K562 (cell line): ENCODE data around the gene MCC. TPM values are rescaled to one million over a fixed set of nuclear protein-coding genes. Genes with fewer than 3 reads are reported as not detected.
A peak's percentile ranks its signal among the peaks of the same experiment; 100 is the strongest.

Experiments used
- ATAC-seq: fragments of 200-7000 bp; cut with Tn5 transposase; 3 replicates; pipeline ENCODE4 v1.9.1; 2020; ENCODE audit warnings: moderate library complexity
- BruUV-seq: library from RNA; stranded (reverse); fragments of 400-500 nt; replicated peaks from 2 replicates; lab custom pipeline; 2021; lab: Mats Ljungman, UMichigan
- CTCF ChIA-PET: fragments of 300-600 bp; formaldehyde crosslinking; extraction: SDS; loops from one replicate; lab custom pipeline; 2021; ENCODE audit warnings: low intra/inter-chr PET ratio; lab: Yijun Ruan, JAX
- POLR2A ChIA-PET: fragments of 300-600, 350-650 bp; sonication (Branson Sonifier 250); formaldehyde crosslinking; extraction: SDS; loops from one replicate; lab custom pipeline; 2021; ENCODE audit warnings: antibody characterized with exemption, inconsistent platforms; lab: Yijun Ruan, JAX
- DNase-seq, 4 experiments: peaks; one replicate each; pipeline versions ENCODE4 v3.0.0 to v3.0.0-alpha.2; 2011 to 2018; ENCODE audit warnings: low spot score in 3 of 4, mixed read lengths in 3 of 4; ENCODE audit errors: extremely low read depth in 1 of 4
- FAIRE-seq: peaks from 2 replicates; lab custom pipeline; 2011; peaks lifted over from hg19 to GRCh38; lab: Jason Lieb, UNC
- H2AFZ ChIP-seq: 2 replicates; pipeline ENCODE4 v1.6.0; 2011; ENCODE audit warnings: low read depth, low read length, control low read depth, inconsistent platforms
- H3K27ac ChIP-seq: fragments of 200-600 bp; 3 replicates; pipeline ENCODE4 v1.8.0; 2011; ENCODE audit warnings: low read depth, mild to moderate bottlenecking, control low read depth, inconsistent platforms, low read length, moderate library complexity, mixed read lengths; ENCODE audit errors: extremely low read depth
- H3K27me3 ChIP-seq, 2 experiments: fragments of 300-600 bp in 1 of 2; 2 replicates in 1 of 2; 3 replicates in 1 of 2; pipeline versions ENCODE4 v1.6.0 to v1.8.0; 2011; ENCODE audit warnings: inconsistent platforms in 2 of 2, low read length in 2 of 2, mild to moderate bottlenecking in 1 of 2, mixed read lengths in 1 of 2, moderate library complexity in 1 of 2; ENCODE audit not compliant: control insufficient read depth in 2 of 2, insufficient read depth in 2 of 2
- H3K36me3 ChIP-seq: fragments of 300-600 bp; 3 replicates; pipeline ENCODE4 v1.8.0; 2011; ENCODE audit warnings: mild to moderate bottlenecking, low read length, inconsistent platforms; ENCODE audit not compliant: control insufficient read depth, insufficient read depth
- H3K4me1 ChIP-seq, 2 experiments: fragments of 200-600 bp in 1 of 2; replicated peaks in 1 of 2; 2 replicates in 1 of 2; 3 replicates in 1 of 2; pipeline versions ENCODE4 v1.5.1 to v1.8.0; 2011; ENCODE audit warnings: inconsistent platforms in 2 of 2, low read length in 2 of 2, mild to moderate bottlenecking in 1 of 2, mixed read lengths in 1 of 2, moderate library complexity in 1 of 2; ENCODE audit not compliant: control insufficient read depth in 2 of 2, insufficient read depth in 2 of 2
- H3K4me2 ChIP-seq: 2 replicates; pipeline ENCODE4 v1.6.1; 2011; ENCODE audit warnings: low read length, control low read depth, inconsistent platforms, mixed read lengths; ENCODE audit not compliant: insufficient read depth
- H3K4me3 ChIP-seq: fragments of 200-600 bp; sonication (generic), shearing (Covaris generic); 2 replicates; pipeline ENCODE4 v1.5.1; 2016; ENCODE audit warnings: control low read depth, inconsistent platforms
- H3K79me2 ChIP-seq: fragments of 200-600 bp; 3 replicates; pipeline ENCODE4 v1.8.0; 2011; ENCODE audit warnings: low read length, inconsistent platforms; ENCODE audit not compliant: control insufficient read depth, insufficient read depth
- H3K9ac ChIP-seq, 2 experiments: 2 replicates each; pipeline versions ENCODE4 v1.6.0 to v1.6.1; 2011; ENCODE audit warnings: low read depth in 2 of 2, low read length in 2 of 2, control low read depth in 1 of 2, inconsistent platforms in 1 of 2, mild to moderate bottlenecking in 1 of 2, mixed read lengths in 1 of 2; ENCODE audit not compliant: insufficient read depth in 1 of 2
- H3K9me1 ChIP-seq: one replicate; pipeline ENCODE4 v1.6.0; 2011; ENCODE audit warnings: inconsistent platforms, mild to moderate bottlenecking, low read length, moderate library complexity; ENCODE audit not compliant: control insufficient read depth, insufficient read depth
- H3K9me3 ChIP-seq: replicated peaks from 2 replicates; pipeline ENCODE4 v1.5.1; 2011; ENCODE audit warnings: low read depth, low read length, inconsistent platforms; ENCODE audit not compliant: control insufficient read depth, insufficient read depth
- H4K20me1 ChIP-seq: replicated peaks from 2 replicates; pipeline ENCODE4 v1.6.1; 2011; ENCODE audit warnings: low read length, inconsistent platforms, mixed read lengths; ENCODE audit not compliant: control insufficient read depth, insufficient read depth
- BCOR ChIP-seq: fragments of 450-650 bp; IDR thresholded peaks from 2 replicates; pipeline ENCODE4 v1.6.1; 2016
- L3MBTL2 ChIP-seq: fragments of 450-650 bp; IDR thresholded peaks from 2 replicates; pipeline ENCODE4 v1.6.1; 2016; ENCODE audit warnings: mild to moderate bottlenecking, moderate library complexity
- MED1 ChIP-seq: sonication (generic); formaldehyde crosslinking; IDR thresholded peaks from 2 replicates; pipeline ENCODE4 v1.8.1; 2023; ENCODE audit warnings: missing genetic modification reagents, borderline replicate concordance
- NR3C1 ChIP-seq: sonication (generic); formaldehyde crosslinking; IDR thresholded peaks from 2 replicates; pipeline ENCODE4 v1.8.1; 2022; ENCODE audit warnings: missing genetic modification reagents
- NRF1 ChIP-seq, 2 experiments: fragments of 450-650 bp; IDR thresholded peaks in 1 of 2; conservative IDR thresholded peaks in 1 of 2; 2 replicates each; pipeline ENCODE4 v1.6.1; 2014; ENCODE audit warnings: mild to moderate bottlenecking in 2 of 2
- PHF21A ChIP-seq: fragments of 450-650 bp; IDR thresholded peaks from 2 replicates; pipeline ENCODE4 v1.6.1; 2017; ENCODE audit warnings: low read depth, borderline replicate concordance
- PHTF2 ChIP-seq: fragments of 250-450 bp; sonication (Bioruptor Pico); IDR thresholded peaks from 2 replicates; pipeline ENCODE4 v1.5.0; 2021; ENCODE audit warnings: mild to moderate bottlenecking
- RAD51 ChIP-seq: fragments of 450-650 bp; IDR thresholded peaks from 2 replicates; pipeline ENCODE4 v1.7.1; 2016; ENCODE audit warnings: low read depth, mild to moderate bottlenecking, borderline replicate concordance
- SAP30 ChIP-seq: fragments of 200-600 bp; sonication (generic); IDR thresholded peaks from 2 replicates; pipeline ENCODE4 v1.6.1; 2012; ENCODE audit warnings: borderline replicate concordance, low read depth, mild to moderate bottlenecking, moderate library complexity, low read length, control low read depth, inconsistent platforms; ENCODE audit not compliant: insufficient read depth, poor library complexity, severe bottlenecking
- ZNF165 ChIP-seq: fragments of 250-450 bp; sonication (Bioruptor Pico); IDR thresholded peaks from 2 replicates; pipeline ENCODE4 v1.4.0; 2020; ENCODE audit warnings: borderline replicate concordance
- ZNF699 ChIP-seq: fragments of 250-450 bp; sonication (Bioruptor Pico); IDR thresholded peaks from 2 replicates; pipeline ENCODE4 v1.8.0; 2021; ENCODE audit warnings: mild to moderate bottlenecking, moderate library complexity; ENCODE audit not compliant: insufficient replicate concordance
- WGBS: fragments of 100-300 bp; shearing (Covaris generic); methylation state at CpG from one replicate; pipeline ENCODE4 v1.1.6; 2016; ENCODE audit warnings: low coverage, mixed read lengths; ENCODE audit not compliant: insufficient coverage; ENCODE audit errors: missing lambda C conversion rate; 5-methylcytosine and 5-hydroxymethylcytosine counted together
- in situ Hi-C: fragments of 300-500 bp; cut with MboI; formaldehyde crosslinking; loops from 4 replicates; pipeline ENCODE4 v1.15.0; 2018; ENCODE audit warnings: inconsistent platforms, mixed read lengths
- intact Hi-C: fragments of 100-400 bp; cut with micrococcal nuclease; formaldehyde crosslinking; loops from 2 replicates; pipeline ENCODE4 v1.14.2; 2022
- polyA plus RNA-seq, 8 experiments: library from polyadenylated mRNA; depleted of rRNA in 4 of 8; stranded (reverse) in 5 of 8; unstranded in 3 of 8; fragments of >200 nt; fragmentation: Nextera tagmentation in 2 of 8; fragmentation: Illumina TruSeq in 1 of 8; extraction: Ambion mirVana in 2 of 8; extraction: Trizol in 1 of 8; gene quantifications; 2 replicates each; pipeline versions ENCODE4 v1.2.1 to v1.2.3, GENCODE V29; 2011 to 2014; ENCODE audit warnings: inconsistent platforms in 1 of 8, missing spikeins in 1 of 8
- total RNA-seq, 7 experiments: library from RNA; depleted of rRNA in 6 of 7; stranded (reverse); fragments of >200 nt in 6 of 7; fragmentation: Illumina TruSeq in 2 of 7; extraction: Trizol in 2 of 7; gene quantifications; 2 replicates each; pipeline versions ENCODE4 v1.2.1 to v1.2.3, GENCODE V29; 2011 to 2021; ENCODE audit warnings: low replicate concordance in 1 of 7
- TF ChIP-seq, protein P1 (sequence below): sonication (generic); formaldehyde crosslinking; IDR thresholded peaks from 2 replicates; pipeline ENCODE4 v1.8.0; 2023; ENCODE audit warnings: mild to moderate bottlenecking, missing genetic modification reagents
- TF ChIP-seq, protein P2 (sequence below), 2 experiments: fragments of 450-650 bp in 1 of 2; IDR thresholded peaks; 2 replicates each; pipeline ENCODE4 v1.6.1; 2011 to 2017; ENCODE audit warnings: low read depth in 2 of 2, antibody characterized with exemption in 1 of 2, borderline replicate concordance in 1 of 2, low read length in 1 of 2, mild to moderate bottlenecking in 1 of 2, mixed read lengths in 1 of 2; ENCODE audit not compliant: control insufficient read depth in 1 of 2

Gene MCC
- total and polyA plus RNA-seq, 9 of the 15 experiments (the other 6 are each of a cell fraction or from before 2014, with no cell fraction given): 0.04 to 0.24 (median 0.06) TPM; not detected in 1

DNA sequence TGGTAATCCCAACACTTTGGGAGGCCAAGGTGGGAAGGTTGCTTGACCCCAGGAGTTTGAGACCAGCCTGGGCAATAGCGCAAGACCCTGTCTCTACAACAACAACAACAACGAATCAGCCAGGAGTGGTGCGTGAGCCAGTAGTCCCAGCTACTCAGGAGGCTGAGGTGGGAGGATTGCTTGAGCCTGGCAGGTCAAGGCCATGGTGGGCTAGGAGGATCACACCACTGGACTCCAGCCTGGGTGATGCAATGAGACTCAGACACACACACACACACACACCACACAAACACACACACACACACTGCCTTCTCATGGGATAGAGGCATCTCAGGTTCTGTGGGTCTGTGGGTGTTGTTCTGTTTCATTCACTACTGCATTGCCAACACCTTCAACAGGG, 396.6 kb downstream of the MCC start (continued):
- TF ChIP-seq, protein P1, sequence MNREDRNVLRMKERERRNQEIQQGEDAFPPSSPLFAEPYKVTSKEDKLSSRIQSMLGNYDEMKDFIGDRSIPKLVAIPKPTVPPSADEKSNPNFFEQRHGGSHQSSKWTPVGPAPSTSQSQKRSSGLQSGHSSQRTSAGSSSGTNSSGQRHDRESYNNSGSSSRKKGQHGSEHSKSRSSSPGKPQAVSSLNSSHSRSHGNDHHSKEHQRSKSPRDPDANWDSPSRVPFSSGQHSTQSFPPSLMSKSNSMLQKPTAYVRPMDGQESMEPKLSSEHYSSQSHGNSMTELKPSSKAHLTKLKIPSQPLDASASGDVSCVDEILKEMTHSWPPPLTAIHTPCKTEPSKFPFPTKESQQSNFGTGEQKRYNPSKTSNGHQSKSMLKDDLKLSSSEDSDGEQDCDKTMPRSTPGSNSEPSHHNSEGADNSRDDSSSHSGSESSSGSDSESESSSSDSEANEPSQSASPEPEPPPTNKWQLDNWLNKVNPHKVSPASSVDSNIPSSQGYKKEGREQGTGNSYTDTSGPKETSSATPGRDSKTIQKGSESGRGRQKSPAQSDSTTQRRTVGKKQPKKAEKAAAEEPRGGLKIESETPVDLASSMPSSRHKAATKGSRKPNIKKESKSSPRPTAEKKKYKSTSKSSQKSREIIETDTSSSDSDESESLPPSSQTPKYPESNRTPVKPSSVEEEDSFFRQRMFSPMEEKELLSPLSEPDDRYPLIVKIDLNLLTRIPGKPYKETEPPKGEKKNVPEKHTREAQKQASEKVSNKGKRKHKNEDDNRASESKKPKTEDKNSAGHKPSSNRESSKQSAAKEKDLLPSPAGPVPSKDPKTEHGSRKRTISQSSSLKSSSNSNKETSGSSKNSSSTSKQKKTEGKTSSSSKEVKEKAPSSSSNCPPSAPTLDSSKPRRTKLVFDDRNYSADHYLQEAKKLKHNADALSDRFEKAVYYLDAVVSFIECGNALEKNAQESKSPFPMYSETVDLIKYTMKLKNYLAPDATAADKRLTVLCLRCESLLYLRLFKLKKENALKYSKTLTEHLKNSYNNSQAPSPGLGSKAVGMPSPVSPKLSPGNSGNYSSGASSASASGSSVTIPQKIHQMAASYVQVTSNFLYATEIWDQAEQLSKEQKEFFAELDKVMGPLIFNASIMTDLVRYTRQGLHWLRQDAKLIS (CRISPR knock-in tag): no peak
- no peak for TF ChIP-seq ZNF699 (CRISPR knock-in tag)
- no peak for TF ChIP-seq PHF21A
- no peak for TF ChIP-seq PHTF2 (CRISPR knock-in tag)

DNA sequence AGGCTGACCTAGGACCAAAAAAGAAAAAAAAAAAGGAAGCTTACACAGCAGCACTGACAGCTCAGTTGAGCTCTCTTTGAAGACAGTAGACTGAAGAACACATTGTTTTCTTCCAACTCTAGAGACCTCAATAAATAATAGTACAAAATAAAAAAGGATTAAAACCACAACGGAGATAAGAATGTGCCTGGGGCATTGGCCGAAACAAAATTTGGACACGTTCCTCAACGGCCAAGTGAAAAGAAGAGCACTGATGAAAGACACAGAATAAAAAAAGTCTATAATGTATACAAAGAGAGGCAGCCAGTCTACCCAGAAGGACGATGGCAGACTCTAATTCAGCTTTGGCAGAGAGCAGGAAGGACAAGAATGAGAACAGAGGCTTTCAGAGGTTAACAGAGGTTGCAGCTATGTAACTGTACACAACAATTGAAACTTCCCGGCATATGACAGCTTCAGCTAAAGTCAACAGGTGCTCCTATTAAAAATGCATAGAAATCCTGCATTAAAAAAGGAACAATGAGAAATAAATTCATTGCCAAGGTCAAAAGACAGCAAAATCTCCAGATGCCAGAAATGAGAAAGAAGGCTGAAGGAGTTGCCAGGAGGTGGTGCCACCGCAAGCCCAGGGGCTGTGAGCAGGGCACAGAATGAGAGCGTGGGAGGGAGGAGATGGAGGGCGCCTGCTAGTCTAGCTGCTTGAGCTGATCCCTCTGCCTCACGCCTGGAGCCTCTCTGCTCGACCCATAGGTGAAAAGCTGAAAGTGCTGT, 397.7 kb downstream of the MCC start:
- Histone ChIP-seq H3K4me1 (no peaks in the 10 kb centered on the region; a peak in 1 of 5 replicates), H3K36me3 (no peaks in the 10 kb centered on the region), H3K79me2 (no peaks in the 10 kb centered on the region), H3K4me2 (no peak overlapping the region), H3K9me1 (no peaks in the 10 kb centered on the region), H3K27ac (no peak overlapping the region), H3K4me3 (no peak overlapping the region), H4K20me1 (no peaks in the 10 kb centered on the region), H2AFZ (no peak overlapping the region), H3K27me3 (peaks cover 40 to 47% of the 10 kb centered on the region in 2 experiments), H3K9me3 (no peaks in the 10 kb centered on the region), H3K9ac (no peak overlapping the region)
- POLR2A ChIA-PET: interaction anchor here (0.8 to 1.0 kb wide), 4 partner anchors 10 to 47 kb away, joined by 3 read pairs; no protein-coding TSS in a partner anchor
- in situ Hi-C loops (no loop called here), intact Hi-C loops (no loop called here)
- DNase-seq: no peak
- CTCF ChIA-PET: no interaction called here
- no peak for FAIRE-seq
- ATAC-seq: peak; percentile 60
- BruUV-seq: no TSS peak
- WGBS: 1% methylated on average over 11 of the region's 11 CpGs
- TF ChIP-seq ZNF165 (CRISPR knock-in tag) (no peak), RAD51 (no peak), BCOR (no peak), MED1 (CRISPR knock-in tag) (no peak), NR3C1 (no peak), NRF1 (conservative IDR thresholded peaks at IDR 0.05 in 1 of 2, IDR thresholded peaks at IDR 0.05 in 1 of 2) (no peak), SAP30 (no peak), L3MBTL2 (no peak)
- TF ChIP-seq, protein P2, sequence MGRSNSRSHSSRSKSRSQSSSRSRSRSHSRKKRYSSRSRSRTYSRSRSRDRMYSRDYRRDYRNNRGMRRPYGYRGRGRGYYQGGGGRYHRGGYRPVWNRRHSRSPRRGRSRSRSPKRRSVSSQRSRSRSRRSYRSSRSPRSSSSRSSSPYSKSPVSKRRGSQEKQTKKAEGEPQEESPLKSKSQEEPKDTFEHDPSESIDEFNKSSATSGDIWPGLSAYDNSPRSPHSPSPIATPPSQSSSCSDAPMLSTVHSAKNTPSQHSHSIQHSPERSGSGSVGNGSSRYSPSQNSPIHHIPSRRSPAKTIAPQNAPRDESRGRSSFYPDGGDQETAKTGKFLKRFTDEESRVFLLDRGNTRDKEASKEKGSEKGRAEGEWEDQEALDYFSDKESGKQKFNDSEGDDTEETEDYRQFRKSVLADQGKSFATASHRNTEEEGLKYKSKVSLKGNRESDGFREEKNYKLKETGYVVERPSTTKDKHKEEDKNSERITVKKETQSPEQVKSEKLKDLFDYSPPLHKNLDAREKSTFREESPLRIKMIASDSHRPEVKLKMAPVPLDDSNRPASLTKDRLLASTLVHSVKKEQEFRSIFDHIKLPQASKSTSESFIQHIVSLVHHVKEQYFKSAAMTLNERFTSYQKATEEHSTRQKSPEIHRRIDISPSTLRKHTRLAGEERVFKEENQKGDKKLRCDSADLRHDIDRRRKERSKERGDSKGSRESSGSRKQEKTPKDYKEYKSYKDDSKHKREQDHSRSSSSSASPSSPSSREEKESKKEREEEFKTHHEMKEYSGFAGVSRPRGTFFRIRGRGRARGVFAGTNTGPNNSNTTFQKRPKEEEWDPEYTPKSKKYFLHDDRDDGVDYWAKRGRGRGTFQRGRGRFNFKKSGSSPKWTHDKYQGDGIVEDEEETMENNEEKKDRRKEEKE (IDR thresholded peaks at IDR 0.05; ENCODE audit: borderline replicate concordance in 1 of 2, control insufficient read depth in 1 of 2, low read depth in 2 of 2, low read length in 1 of 2): no peak
